SK-N-MC (cell line): ENCODE data around the gene ZNF888.
"Not testable (repeated sequence)": the region's sequence is repeated elsewhere in the genome, so short reads cannot be mapped to it uniquely, and the experiment has no call there.

ENCODE experiments used
- DNase-seq: peaks from one replicate; pipeline ENCODE4 v3.0.0-alpha.2; 2011; ENCODE audit warnings: low read depth, low spot score
- H3K27ac ChIP-seq: fragments of 200-600 bp; sonication (generic); 2 replicates; pipeline ENCODE4 v1.5.1; 2016; ENCODE audit warnings: mixed run types
- H3K36me3 ChIP-seq: fragments of 200-600 bp; sonication (generic); 2 replicates; pipeline ENCODE4 v1.6.1; 2017; ENCODE audit warnings: antibody characterized with exemption, low read length, mixed read lengths; ENCODE audit not compliant: insufficient read depth
- H3K4me3 ChIP-seq: fragments of 200-600 bp; sonication (generic); 2 replicates; pipeline ENCODE4 v1.5.1; 2016
- H3K9ac ChIP-seq: fragments of 200-600 bp; sonication (generic); 2 replicates; pipeline ENCODE4 v1.8.0; 2017; ENCODE audit warnings: mixed run types, mixed read lengths; ENCODE audit not compliant: insufficient read length
- H3K9me3 ChIP-seq: fragments of 200-600 bp; sonication (generic); 2 replicates; pipeline ENCODE4 v1.6.1; 2017; ENCODE audit warnings: low read depth, mild to moderate bottlenecking, antibody characterized with exemption, low read length, moderate library complexity, mixed read lengths
- EZH2 ChIP-seq: fragments of 200-600 bp; sonication (generic); IDR thresholded peaks from one replicate; pipeline ENCODE4 v1.6.1; 2017; ENCODE audit warnings: antibody characterized with exemption
- FOXP2 ChIP-seq: optimal IDR thresholded peaks from 2 replicates; pipeline ENCODE3; 2011; ENCODE audit warnings: mild to moderate bottlenecking, moderate library complexity; ENCODE audit not compliant: insufficient read depth; ENCODE audit errors: extremely low read length, control extremely low read depth
- POLR2AphosphoS5 ChIP-seq: IDR thresholded peaks from 2 replicates; pipeline ENCODE4 v1.6.1; 2012; ENCODE audit warnings: mild to moderate bottlenecking, low read depth, low read length, borderline replicate concordance

ZNF888 gene

GRCh38 chr19:52935434-52935833 is 12.2 kb upstream of the ZNF888 start:
- peaks cover 2% of the 10 kb centered on the region; the same call in 1 of the 2 replicates for H3K36me3 ChIP-seq
- no peak for DNase-seq
- TF ChIP-seq POLR2AphosphoS5 (no peak), EZH2 (no peak), FOXP2 (no peak)
- H3K9me3 ChIP-seq, result no peaks in the 10 kb centered on the region
- H3K27ac ChIP-seq, result no peak overlapping the region
- H3K4me3 ChIP-seq, result no peak overlapping the region
- H3K9ac ChIP-seq, result no peak overlapping the region

GRCh38 chr19:52924641-52925040 is 1.4 kb upstream of the ZNF888 start:
- not testable (repeated sequence) for DNase-seq, H3K9ac ChIP-seq, H3K4me3 ChIP-seq, H3K9me3 ChIP-seq, H3K27ac ChIP-seq
- peaks cover 19% of the 10 kb centered on the region for H3K36me3 ChIP-seq

- H3K9ac ChIP-seq, result no peak overlapping the region
- DNase-seq, result no peak
Measured at GRCh38 chr19:52923778-52924593, 758 bp upstream of the ZNF888 start.

GRCh38 chr19:52917531-52917930 is 5.7 kb downstream of the ZNF888 start:
- H3K36me3 ChIP-seq, result peaks cover 6% of the 10 kb centered on the region; the same call in 1 of the 2 replicates
- H3K9me3 ChIP-seq, result no peaks in the 10 kb centered on the region
- no peak overlapping the region for H3K9ac ChIP-seq
- no peak overlapping the region for H3K27ac ChIP-seq
- no peak overlapping the region for H3K4me3 ChIP-seq
- DNase-seq, result no peak
- TF ChIP-seq EZH2, result no peak
- no peak for TF ChIP-seq FOXP2
- TF ChIP-seq POLR2AphosphoS5, result no peak

More at GRCh38 chr19:52923778-52924593, 758 bp upstream of the ZNF888 start:
- Histone ChIP-seq H3K4me3 (peak overlapping the region; percentile 92), H3K27ac (no peak overlapping the region), H3K9me3 (0 out of 2 replicates have a peak, but pooled peaks cover 2% of the 10 kb centered on the region), H3K36me3 (peaks cover 13% of the 10 kb centered on the region)
- no peak for TF ChIP-seq EZH2
- TF ChIP-seq FOXP2, result no peak
- no peak for TF ChIP-seq POLR2AphosphoS5

- H3K4me3 ChIP-seq, result no peak overlapping the region
- H3K36me3 ChIP-seq, result peaks cover 19% of the 10 kb centered on the region; the same call in 1 of the 2 replicates
- no peaks in the 10 kb centered on the region for H3K9me3 ChIP-seq
- no peak for TF ChIP-seq POLR2AphosphoS5
- no peak for TF ChIP-seq FOXP2
- TF ChIP-seq EZH2, result no peak
- no peak for DNase-seq
- H3K9ac ChIP-seq, result no peak overlapping the region
- H3K27ac ChIP-seq, result no peak overlapping the region
Measured at GRCh38 chr19:52910648-52911047, 12.6 kb downstream of the ZNF888 start.

GRCh38 chr19:52904052-52904780 is 19.0 kb downstream of the ZNF888 start:
- not testable (repeated sequence) for H3K9ac ChIP-seq, DNase-seq, H3K27ac ChIP-seq, H3K4me3 ChIP-seq, H3K9me3 ChIP-seq
- H3K36me3 ChIP-seq, result peaks cover 19% of the 10 kb centered on the region; the same call in 1 of the 2 replicates

- H3K36me3 ChIP-seq, result peaks cover 4% of the 10 kb centered on the region; the same call in 1 of the 2 replicates
- no peak for DNase-seq
- H3K9me3 ChIP-seq, result no peaks in the 10 kb centered on the region
- TF ChIP-seq EZH2 (no peak), FOXP2 (no peak), POLR2AphosphoS5 (no peak)
- no peak overlapping the region for H3K27ac ChIP-seq
- no peak overlapping the region for H3K4me3 ChIP-seq
- no peak overlapping the region for H3K9ac ChIP-seq
Measured at GRCh38 chr19:52901842-52902241, 21.4 kb downstream of the ZNF888 start.

- not testable (repeated sequence) for H3K9me3 ChIP-seq, DNase-seq, H3K27ac ChIP-seq, H3K9ac ChIP-seq, H3K4me3 ChIP-seq, H3K36me3 ChIP-seq
Measured at GRCh38 chr19:52898596-52898995, 24.6 kb downstream of the ZNF888 start.

GRCh38 chr19:52898101-52898500 is 25.1 kb downstream of the ZNF888 start:
- Histone ChIP-seq H3K9me3 (no peaks in the 10 kb centered on the region), H3K4me3 (no peak overlapping the region), H3K36me3 (no peaks in the 10 kb centered on the region), H3K27ac (no peak overlapping the region), H3K9ac (no peak overlapping the region)
- TF ChIP-seq POLR2AphosphoS5, result no peak
- TF ChIP-seq EZH2, result no peak
- TF ChIP-seq FOXP2, result no peak
- no peak for DNase-seq
